ENCODE results near the gene OR1F1.
"Not testable (repeated sequence)": the region's sequence is repeated elsewhere in the genome, so short reads cannot be mapped to it uniquely, and the experiment has no call there.

OR1F1 gene

DNA sequence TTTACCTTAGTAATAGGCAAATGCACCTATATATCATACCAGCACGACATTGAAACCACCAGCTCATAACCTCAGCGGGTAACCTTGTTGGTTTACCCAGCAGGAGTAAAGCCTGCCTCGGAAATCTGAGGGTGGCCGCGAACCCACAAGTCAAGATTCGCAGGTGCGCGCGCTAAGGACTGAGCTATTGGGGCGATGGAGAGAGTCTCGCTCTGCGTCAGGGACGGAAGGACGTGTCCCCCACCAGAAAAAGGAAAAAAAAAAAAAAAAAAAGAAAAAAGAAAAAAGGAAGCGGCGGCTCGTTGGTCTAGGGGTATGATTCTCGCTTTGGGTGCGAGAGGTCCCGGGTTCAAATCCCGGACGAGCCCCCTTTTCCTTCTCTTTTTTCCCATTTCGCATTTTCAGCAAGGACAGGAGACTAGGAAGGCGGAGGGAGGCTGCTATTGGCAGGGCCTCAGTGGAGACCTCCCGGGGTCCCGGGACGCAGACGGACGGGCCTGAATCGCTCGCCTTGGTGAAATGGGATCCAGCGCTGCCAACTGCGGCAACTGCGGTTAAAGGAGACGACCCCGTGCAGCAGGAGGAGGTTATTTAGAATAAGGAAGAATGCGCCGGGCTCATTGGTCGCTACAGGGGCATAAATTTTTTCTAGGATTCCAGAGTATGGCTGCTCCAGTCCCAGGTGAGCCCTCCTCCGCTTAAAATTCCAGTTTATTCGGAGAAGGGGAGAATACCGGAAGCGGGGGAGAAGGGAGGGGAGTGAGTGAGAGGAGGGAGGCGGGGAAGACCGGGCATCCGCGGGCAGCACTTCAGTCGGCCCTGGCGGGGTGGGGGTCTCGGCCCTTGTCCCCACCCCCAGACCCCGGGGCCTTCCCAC is at the start of gene OR1F1:
Gene OR1F1, plus strand, starts transcription at position 407 of the 877 bp plus-strand sequence.
- peak; percentile 59 for DNase-seq

DNA sequence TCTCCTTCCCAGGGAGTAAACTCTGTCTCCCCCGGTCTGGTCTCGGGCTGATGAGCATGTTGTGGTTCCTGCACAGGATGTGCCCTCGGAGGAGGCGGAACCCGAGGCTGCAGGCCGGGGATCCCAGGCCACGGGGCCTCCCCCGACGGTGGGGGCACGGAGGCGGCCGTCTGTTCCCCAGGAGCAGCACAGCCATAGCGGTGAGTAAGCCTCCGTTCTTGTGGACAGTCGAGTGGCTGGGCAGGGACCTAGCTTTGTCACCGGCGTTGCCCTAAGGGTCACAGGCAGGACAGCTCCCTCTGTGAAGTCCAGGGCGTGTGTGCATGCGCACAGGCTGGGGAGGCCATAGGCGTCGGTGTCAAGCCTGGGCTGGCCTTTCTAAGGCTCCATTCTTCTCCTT is 49.7 kb upstream of the OR1F1 start:
- DNase-seq = no peak

DNA sequence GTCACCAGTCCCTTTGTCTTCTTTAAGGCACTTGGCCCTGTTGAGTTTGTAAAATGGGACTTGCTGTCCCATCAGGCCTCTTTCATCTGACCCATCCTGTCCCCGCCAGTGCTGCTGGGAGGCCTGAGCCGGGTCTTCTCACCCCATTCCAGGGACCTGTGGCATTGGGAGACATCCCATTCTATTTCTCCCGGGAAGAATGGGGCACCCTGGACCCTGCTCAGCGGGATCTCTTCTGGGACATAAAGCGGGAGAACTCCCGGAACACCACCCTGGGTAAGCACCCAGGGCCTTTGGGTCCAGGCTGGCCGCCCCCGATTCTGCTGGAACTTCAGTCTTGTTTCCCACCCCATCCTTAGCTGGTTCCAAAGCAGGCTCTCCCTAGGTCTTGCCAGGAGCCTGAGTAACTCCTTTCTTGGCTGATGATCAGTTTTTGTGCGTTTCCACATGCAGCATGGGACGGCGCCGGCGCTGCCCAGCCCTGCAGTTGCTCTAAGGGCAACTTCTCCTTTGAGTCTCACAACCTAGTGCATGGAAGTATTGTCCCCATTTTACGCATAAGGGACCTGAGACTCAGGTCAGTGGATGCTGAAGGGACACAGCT is 49.1 kb upstream of the OR1F1 start:
- DNase-seq = no peak

DNA sequence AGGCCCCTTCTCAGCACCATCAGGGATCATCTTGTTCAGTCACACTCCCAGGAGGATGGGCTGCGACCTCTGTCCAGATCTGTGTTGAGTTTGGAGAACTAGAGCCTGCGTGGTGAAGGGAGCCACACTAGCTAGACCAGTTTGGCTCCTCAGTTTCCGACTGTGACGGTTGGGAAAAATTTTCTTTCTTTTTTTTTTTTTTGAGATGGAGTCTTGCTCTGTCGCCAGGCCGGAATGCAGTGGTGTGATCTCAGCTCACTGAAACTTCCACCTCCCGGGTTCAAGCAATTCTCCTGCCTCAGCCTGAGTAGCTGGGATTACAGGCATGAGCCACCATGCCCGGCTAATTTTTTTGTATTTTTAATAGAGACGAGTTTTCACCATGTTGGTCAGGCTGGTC is 48.4 kb upstream of the OR1F1 start:
- not testable (repeated sequence) for DNase-seq

DNA sequence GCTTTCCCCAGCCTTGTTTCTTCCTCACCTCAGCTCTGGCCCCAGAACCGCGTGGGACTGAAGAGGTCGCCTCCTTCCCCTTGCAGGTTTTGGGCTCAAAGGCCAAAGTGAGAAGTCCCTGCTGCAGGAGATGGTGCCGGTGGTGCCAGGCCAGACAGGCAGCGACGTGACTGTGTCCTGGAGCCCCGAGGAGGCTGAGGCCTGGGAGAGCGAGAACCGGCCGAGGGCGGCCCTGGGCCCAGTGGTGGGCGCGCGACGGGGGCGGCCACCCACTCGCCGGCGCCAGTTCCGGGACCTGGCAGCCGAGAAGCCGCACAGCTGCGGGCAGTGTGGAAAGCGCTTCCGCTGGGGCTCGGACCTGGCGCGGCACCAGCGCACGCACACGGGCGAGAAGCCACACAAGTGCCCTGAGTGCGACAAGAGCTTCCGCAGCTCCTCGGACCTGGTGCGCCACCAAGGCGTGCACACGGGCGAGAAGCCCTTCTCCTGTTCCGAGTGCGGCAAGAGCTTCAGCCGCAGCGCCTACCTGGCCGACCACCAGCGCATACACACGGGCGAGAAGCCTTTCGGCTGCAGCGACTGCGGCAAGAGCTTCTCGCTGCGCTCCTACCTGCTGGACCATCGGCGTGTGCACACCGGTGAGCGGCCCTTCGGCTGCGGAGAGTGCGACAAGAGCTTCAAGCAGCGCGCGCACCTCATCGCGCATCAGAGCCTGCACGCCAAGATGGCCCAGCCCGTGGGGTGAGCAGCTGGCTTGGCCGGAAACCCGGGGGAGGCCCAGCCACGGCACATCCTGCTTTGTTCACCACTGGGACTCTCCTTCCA is 47.2 kb upstream of the OR1F1 start:
- no peak for DNase-seq

DNA sequence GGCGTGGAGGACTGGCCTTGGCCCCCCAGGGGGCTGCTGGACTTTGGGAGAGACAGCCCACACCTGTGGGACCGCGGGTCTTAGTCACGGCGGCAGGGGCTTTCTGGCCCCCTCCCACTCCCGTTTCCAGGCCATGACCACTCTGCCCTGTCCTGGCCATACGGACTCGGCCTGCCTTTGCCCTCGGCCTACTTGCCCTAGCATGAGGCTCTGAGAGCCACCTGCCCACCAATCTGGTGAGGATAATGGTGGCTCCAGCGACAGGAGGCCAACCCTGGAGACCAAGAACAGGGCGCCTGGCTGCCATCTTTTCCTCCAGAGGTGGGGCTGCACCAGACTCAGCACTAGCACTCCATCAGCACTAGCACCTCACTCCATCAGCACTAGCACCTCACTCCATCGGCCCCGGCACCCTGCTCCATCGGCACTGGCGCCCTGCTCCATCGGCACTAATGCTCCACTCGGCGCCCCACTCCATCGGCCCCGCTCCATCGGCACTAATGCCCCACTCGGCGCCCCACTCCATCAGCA is 46.2 kb upstream of the OR1F1 start:
- DNase-seq = no peak

DNA sequence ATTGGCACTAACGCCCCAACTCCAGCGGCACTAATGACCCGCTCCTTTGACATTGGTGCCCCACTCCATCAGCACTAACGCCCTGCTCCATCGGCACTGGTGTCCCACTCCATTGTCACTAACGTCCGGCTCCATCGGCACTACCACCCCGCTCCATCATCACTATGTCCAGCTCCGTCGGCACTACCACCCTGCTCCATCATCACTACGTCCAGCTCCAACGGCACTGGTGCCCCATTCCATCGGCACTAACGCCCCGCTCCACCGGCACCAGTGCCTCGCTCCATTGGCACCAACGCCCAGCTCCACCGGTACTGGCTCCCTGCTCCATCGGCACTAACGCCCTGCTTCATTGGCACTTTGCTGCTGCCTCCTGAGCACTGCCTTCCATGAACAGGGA is 45.7 kb upstream of the OR1F1 start:
- DNase-seq = no peak

DNA sequence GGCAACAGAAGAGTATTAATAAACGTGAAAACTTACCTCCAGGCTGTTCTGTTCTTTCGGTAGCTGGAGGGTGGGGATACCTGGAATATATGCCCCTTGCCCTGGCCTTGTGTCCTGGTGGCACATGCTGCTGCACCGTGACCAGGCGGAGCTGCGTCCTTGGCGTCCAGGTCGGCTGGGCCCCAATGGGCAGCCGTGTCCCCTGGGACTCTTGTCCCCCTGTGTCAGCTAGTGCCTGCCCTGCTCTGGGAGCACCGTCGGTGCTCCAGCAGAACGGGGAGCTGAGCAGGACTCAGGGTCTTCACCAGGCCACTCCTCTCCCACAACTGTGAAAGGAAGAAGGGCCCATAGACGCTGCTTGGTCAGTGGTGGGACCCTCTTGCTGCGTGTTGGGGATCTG is 45.2 kb upstream of the OR1F1 start:
- no peak for DNase-seq

DNA sequence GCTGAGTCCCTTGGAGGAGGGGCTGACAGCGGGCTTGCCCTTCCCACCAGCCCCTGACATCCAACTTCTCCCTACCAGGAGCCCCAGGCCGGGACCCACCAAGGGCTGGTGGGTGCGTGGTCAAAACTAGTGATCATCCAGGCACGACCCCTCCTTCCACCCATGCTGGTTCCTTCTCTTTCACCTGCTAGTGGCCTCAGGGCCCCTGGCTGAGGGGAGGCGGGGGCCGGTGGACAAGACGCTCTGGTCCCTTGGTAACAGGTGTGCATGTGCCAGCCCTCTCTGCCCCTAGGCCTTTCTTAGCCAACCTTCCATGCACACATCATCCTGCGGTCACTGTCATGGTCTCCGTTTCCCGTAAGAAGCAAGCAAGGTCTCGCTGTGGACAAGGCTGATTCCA is 44.8 kb upstream of the OR1F1 start:
- no peak for DNase-seq

DNA sequence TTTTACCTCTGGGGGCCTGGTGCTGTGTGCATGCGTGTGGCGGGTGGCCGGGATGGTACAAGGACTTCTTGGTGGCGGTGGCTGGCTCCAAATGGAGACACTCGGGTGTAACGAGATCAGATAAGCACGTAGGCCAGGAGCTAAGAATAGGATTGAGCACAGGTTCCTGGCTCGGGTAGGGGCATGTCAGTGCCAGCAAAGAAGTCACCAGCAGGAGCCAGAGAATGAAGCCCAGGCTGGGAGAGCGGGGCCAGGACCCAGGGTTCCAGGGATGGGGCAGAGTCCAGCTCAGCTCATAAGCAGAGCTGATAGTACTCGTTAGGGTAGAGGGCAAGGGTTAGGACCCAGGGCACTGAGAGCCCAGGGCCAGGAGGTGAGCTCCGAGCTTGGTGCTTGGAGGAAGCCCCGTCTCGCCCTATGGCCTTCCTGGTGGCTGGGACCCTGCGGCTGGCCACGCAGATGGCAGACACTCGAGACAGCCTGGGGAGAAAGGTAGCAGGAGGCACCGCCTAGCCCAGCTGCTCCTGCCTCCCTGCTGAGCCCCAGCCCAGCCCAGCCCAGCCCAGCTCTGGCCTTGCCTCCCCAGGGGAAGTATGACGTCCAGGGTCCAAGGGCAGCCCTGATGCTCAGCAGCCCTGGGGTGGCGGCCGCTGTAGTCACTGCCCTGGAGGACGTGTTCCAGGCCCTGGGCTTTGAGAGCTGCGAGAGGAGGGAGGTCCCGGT is 44.2 kb upstream of the OR1F1 start:
- DNase-seq = no peak

DNA sequence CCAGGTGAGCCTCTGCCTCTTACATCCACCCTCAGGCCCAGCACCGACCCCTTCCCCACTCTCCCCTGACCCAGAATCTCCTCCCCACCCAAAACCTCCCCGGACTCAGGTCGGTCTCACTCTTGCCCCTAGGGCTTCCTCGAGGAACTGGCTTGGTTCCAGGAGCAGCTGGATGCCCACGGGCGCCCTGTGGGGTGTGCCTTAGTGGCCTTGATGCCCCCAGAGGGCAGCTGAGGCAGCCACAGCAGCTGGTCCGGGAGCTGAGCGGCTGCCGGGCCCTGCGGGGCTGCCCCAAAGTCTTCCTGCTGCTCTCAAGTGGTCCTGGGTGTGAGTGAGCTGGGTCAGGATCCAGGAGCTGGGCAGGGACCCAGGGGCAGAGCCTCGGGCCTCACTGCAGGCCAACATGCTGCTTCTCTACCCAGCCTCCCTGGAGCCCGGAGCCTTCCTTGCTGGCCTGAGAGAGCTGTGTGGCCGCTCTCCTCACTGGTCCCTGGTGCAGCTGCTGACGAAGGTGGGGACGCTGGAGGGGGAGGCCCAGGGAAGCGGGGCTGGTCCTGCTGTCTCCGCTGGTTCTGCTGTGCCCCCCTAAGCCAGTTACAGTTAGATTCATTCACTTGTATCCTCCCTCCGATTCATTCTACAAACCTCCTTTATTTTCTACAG is 43.6 kb upstream of the OR1F1 start:
- no peak for DNase-seq

DNA sequence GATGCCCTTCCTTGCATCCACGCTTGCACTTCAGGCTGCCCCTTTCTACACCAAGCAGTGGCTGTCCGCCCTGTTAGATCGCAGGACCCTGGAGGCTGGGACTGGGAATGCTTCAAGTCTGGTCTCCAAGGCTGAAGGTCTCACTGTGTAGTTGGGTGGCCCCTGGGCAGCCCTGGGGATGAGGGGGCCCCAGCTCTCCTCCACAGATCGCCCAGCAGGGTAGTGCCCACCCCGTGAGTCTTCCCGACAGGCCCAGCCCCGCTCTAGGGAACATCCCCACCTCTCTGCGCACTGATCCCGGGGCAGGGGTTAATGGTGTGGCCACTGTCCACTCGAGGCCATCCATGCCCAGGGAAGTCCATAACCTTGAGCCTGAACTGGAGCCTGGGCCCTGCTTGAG is 42.9 kb upstream of the OR1F1 start:
- no peak for DNase-seq

DNA sequence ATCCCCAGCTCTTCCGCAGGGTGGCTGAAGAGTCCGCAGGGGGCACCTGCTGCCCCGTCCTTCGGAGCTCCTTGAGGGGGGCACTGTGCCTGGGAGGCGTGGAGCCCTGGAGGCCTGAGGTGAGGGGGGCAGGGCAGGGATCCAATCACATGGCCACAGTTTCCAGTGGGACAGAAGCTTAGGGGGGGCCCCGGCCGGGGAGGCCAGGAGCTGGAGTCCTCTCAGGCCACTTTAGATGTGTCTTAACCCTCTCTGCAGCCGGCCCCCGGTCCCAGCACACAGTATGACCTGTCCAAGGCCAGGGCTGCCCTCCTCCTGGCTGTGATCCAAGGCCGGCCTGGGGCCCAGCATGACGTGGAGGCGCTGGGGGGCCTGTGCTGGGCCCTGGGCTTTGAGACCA is 42.3 kb upstream of the OR1F1 start:
- DNase-seq = no peak

DNA sequence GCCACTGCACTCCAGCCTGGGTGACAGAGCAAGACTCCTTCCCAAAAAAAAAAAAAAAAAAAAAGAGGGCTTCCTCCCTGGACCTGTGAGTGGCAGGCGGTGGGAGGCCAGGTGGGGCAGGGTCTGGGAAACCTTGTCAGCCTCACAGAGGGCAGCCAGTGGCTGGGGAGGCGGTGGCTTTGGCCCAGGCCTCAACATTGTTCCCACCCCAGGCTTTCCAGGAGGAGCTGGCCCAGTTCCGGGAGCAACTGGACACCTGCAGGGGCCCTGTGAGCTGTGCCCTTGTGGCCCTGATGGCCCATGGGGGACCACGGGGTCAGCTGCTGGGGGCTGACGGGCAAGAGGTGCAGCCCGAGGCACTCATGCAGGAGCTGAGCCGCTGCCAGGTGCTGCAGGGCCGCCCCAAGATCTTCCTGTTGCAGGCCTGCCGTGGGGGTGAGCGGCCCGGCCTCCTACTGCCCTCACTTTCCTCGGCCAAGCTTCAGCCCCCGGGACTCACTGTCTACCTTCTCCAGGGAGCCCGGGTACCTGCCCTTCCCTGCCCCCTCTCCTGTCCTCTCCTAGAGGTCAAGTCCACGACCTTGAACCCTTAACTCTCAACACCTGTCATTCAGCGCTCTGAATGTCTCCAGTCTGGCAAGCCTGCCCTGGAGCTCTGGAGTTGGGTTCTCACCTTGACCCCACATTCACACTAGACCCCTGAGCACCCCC is 40.8 kb upstream of the OR1F1 start:
- no peak for DNase-seq

DNA sequence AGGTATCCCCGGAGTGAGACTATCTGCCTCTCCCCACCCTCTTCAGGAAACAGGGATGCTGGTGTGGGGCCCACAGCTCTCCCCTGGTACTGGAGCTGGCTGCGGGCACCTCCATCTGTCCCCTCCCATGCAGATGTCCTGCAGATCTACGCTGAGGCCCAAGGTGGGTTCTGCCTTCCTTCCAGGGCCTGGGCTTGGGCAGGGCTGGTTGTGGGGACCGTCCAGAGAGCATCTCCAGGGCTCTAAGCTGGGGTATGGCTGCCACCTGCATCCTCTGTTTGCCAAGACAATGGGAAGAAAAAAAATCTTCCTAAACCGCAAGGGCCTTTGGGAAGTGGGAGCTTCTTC is 40.3 kb upstream of the OR1F1 start:
- DNase-seq = no peak

DNA sequence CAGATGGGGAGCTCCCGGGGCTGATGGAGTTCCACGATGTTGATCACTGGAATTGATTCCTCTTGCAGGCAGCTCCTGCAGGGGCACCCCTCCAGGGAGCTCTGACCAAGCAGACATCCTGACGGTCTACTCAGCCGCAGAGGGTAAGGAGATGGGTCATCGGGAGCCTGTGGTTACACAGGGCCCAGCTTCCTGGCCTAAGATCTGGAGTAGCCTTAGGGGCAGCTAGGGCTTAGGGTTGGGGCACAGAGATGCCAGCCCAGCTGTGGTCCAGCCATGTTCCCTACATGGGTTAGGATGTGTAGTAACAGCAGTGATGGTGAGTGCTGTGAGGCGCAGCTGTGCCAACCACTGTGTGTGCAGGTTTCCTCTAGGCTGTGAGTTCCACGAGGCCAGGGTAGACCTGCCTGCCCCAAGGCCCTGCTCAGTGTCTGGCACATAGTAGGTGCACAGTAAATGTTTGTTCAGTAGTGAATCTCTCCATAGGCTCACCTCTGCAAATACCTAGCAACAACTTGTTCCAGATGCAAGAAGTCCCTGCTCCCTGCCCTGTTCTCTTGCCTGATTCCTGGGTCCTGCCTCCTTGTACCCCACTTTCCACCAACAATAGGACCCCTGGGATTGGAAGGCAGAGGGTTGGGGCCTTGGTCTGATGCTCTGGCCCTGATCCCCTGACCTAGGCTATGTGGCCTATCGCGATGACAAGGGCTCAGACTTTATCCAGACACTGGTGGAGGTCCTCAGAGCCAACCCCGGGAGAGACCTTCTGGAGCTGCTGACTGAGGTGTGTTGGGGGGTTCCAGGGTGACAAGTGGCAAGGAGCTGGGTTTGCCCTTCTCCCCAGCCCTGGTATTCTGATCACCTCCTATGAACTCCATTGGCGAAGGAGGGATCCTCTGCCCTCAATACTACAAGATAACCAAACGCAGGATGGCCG is 39.5 kb upstream of the OR1F1 start:
- no peak for DNase-seq

DNA sequence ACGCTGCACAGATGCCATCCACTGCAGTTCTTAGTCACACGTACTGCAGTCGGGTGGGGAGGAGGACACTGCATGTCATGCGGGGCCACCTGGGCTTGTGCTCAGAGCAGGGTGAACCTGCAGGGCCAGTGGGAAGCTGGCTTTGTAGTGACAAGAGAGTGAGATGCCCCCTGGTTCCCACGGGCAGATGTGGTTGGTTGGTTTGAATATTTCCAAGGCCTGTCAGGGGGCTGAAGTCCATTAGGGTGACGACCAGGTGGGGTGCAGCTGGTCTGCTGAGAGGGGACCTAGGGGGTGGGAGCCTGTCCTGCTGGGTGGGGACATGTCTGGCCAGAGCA is 38.8 kb upstream of the OR1F1 start:
- no peak for DNase-seq

DNA sequence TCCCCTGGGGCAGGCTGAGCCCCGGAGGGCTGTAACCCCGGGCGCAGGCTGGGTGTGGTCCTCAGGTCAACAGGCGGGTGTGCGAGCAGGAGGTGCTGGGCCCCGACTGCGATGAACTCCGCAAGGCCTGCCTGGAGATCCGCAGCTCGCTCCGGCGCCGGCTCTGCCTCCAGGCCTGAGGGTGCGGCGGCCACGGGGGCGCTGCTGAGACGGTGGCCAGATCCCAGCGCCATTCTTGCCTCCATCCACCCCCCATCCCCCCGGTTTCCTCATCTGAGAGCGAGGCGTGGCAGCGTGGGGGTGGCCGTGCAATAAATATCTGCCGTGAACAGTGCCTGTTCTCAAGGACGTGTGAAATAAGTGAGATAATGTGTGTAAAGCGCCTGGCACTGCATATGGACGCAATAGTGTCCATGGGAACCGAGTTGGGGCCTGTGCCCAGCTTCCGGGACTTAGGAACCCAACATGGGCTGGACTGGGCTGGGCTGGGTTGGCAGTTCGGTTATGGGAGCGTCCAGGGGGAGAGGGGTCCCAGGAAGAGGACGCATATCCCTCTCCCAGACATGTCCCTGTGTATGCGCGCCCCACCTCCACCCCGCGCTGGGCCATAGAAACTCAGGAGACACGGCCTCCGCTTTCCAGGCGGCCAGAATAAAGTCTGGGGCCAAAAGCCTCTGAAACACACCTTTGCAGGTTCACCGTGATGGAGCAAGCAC is 38.2 kb upstream of the OR1F1 start:
- DNase-seq = peak; percentile 53 to 63

DNA sequence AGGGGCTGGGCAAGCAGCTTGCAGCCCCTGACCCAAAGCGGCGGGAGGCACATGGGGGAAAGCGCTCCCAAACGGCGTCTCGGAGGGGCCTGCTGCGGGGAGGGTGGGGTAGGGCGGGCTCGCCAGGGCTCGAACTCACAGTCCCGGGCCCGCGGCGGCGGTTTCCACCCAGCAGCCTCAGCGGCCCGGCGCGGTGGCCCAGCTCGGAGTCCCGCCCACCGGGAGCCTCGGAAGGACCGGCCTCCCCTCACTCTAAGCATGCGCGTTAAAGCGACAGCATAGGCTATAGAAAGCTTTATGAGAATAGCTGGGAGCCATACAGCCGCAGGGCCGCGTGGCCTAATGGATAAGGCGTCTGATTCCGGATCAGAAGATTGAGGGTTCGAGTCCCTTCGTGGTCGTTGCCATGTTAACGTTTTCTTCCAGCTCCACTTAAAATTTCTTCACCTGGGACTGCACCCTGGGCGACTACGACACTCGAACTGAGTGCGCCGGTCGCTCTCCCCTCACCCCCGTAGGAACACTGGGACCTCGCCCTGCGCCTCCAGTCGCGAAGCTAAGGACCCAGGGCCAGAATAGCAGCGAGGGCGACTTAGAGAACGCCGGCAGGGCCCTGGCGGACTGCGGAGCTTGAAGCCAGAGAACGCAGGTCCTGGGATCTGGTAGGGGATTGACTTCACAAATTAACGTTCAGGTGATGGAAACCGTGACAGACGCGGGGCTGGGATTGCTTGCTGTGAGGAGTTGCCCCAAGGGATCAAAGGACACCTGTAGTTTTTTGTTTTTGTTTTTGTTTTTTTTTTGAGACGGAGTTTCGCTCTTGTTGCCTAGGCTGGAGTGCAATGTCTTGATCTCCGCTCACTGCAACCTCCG is 37.4 kb upstream of the OR1F1 start:
- DNase-seq = peak; percentile 96 to 99

Data from CD4-positive, alpha-beta T cell treated with Interleukin-1 beta for 1 hour (primary cell).